Gastroesophageal sphincter (tissue), 4 donors: ENCODE measurements around the gene TARBP1. TPM values are rescaled to one million over a fixed set of nuclear protein-coding genes. Genes with fewer than 3 reads are reported as not detected.

Experiments used
- ATAC-seq: fragments of 150-250 bp; one replicate; pipeline ENCODE4 v1.9.1; 2016; ENCODE audit warnings: mild to moderate bottlenecking, moderate library complexity
- H3K27ac ChIP-seq, 4 donors: fragments of 200-600 bp; sonication (generic) in 3 of 4; 1 replicate in 3 of 4; 2 replicates in 1 of 4; pipeline ENCODE4 v1.5.1; 2016 to 2019
- H3K27me3 ChIP-seq: fragments of 200-600 bp; sonication (generic); one replicate; pipeline ENCODE4 v1.5.1; 2019
- H3K36me3 ChIP-seq, 2 donors: fragments of 200-600 bp; sonication (generic); one replicate each; pipeline ENCODE4 v1.5.1; 2019; ENCODE audit warnings: control low read depth in 1 of 2
- H3K4me1 ChIP-seq, 3 donors: fragments of 200-600 bp; sonication (generic); 1 replicate in 2 of 3; 2 replicates in 1 of 3; pipeline ENCODE4 v1.5.1; 2016 to 2019; ENCODE audit warnings: control low read depth in 2 of 3
- H3K4me3 ChIP-seq, 2 donors: fragments of 200-600 bp; sonication (generic); one replicate each; pipeline ENCODE4 v1.5.1; 2019; ENCODE audit warnings: mild to moderate bottlenecking in 1 of 2, moderate library complexity in 1 of 2
- H3K9me3 ChIP-seq, 3 donors: fragments of 200-600 bp; sonication (generic); one replicate each; pipeline ENCODE4 v1.5.1; 2017 to 2019; ENCODE audit warnings: control low read depth in 2 of 3
- EP300 ChIP-seq: sonication (generic); formaldehyde crosslinking; IDR thresholded peaks from one replicate; pipeline ENCODE4 v1.6.1; 2017; ENCODE audit warnings: antibody characterized with exemption, mild to moderate bottlenecking
- POLR2A ChIP-seq, 2 donors: fragments of 450-650 bp; IDR thresholded peaks; one replicate each; pipeline ENCODE4 v1.6.1; 2017; ENCODE audit warnings: antibody characterized with exemption in 2 of 2, mild to moderate bottlenecking in 2 of 2, moderate library complexity in 1 of 2
- POLR2AphosphoS5 ChIP-seq: sonication (generic); formaldehyde crosslinking; IDR thresholded peaks from one replicate; pipeline ENCODE4 v1.6.1; 2017; ENCODE audit warnings: antibody characterized with exemption
- WGBS, 2 donors: methylation state at CpG; one replicate each; pipeline ENCODE4 v1.1.5; 2018; ENCODE audit warnings: low coverage in 1 of 2; 5-methylcytosine and 5-hydroxymethylcytosine counted together
- total RNA-seq, 4 donors: library from RNA; depleted of rRNA; stranded (reverse); fragments of >200 nt; gene quantifications; one replicate each; pipeline ENCODE4 v1.1.0, GENCODE V29; 2016
- TF ChIP-seq, protein P1 (sequence below), 4 experiments: fragments of 200-600 bp in 2 of 4; fragments of 450-650 bp in 2 of 4; sonication (generic) in 1 of 4; IDR thresholded peaks; one replicate each; pipeline ENCODE4 v1.5.1; 2017 to 2019; ENCODE audit warnings: antibody characterized with exemption in 4 of 4, mild to moderate bottlenecking in 2 of 4, moderate library complexity in 2 of 4

TARBP1 gene, protein sequence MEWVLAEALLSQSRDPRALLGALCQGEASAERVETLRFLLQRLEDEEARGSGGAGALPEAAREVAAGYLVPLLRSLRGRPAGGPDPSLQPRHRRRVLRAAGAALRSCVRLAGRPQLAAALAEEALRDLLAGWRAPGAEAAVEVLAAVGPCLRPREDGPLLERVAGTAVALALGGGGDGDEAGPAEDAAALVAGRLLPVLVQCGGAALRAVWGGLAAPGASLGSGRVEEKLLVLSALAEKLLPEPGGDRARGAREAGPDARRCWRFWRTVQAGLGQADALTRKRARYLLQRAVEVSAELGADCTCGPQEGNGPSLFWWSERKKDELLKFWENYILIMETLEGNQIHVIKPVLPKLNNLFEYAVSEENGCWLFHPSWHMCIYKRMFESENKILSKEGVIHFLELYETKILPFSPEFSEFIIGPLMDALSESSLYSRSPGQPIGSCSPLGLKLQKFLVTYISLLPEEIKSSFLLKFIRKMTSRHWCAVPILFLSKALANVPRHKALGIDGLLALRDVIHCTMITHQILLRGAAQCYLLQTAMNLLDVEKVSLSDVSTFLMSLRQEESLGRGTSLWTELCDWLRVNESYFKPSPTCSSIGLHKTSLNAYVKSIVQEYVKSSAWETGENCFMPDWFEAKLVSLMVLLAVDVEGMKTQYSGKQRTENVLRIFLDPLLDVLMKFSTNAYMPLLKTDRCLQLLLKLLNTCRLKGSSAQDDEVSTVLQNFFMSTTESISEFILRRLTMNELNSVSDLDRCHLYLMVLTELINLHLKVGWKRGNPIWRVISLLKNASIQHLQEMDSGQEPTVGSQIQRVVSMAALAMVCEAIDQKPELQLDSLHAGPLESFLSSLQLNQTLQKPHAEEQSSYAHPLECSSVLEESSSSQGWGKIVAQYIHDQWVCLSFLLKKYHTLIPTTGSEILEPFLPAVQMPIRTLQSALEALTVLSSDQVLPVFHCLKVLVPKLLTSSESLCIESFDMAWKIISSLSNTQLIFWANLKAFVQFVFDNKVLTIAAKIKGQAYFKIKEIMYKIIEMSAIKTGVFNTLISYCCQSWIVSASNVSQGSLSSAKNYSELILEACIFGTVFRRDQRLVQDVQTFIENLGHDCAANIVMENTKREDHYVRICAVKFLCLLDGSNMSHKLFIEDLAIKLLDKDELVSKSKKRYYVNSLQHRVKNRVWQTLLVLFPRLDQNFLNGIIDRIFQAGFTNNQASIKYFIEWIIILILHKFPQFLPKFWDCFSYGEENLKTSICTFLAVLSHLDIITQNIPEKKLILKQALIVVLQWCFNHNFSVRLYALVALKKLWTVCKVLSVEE (N-terminal part only)
- 1 to 10 TPM; 6.7 to 9.6 (median 8.7) TPM for total RNA-seq

DNA sequence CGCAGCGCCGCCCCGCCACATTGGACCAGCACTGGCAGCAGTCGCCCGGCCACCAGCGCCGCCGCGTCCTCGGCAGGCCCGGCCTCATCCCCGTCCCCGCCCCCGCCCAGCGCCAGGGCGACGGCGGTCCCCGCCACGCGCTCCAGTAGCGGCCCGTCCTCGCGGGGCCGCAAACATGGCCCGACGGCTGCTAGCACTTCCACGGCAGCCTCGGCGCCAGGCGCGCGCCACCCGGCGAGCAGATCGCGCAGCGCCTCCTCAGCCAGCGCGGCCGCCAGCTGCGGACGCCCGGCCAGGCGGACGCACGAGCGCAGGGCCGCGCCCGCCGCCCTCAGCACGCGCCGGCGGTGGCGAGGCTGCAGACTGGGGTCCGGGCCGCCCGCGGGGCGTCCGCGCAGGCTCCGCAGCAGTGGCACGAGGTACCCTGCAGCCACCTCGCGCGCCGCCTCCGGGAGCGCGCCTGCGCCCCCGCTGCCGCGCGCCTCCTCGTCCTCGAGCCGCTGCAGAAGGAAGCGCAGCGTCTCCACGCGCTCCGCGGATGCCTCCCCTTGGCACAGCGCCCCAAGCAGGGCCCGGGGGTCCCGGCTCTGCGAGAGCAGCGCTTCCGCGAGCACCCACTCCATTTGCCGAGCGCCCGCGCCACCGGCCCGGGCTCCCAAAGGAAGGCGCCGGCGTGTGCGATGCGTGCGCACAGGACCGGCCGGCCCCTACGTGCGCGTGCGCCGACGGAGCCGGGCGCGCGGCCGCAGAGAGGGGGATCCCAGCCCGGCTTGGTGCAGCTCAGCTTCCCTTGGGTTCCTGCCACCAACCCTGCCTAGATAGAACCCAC, at the start of gene TARBP1:
Gene TARBP1 (minus strand): TSS at position 699 of the 829 bp plus-strand sequence. CDS start 76 bp downstream, at position 623.
- Histone ChIP-seq H3K27ac (peak within 1 kb of the TSS; percentile 67 to 93 (median 92)), H3K27me3 (peaks cover 5% of the 10 kb centered on the region), H3K36me3 (no peaks in the 10 kb centered on the region), H3K4me1 (peaks cover 0 to 19% (median 0%) of the 10 kb centered on the region in 3 donors), H3K9me3 (no peaks in the 10 kb centered on the region), H3K4me3 (peak within 1 kb of the TSS; percentile 44 to 81)
- WGBS, 2 donors: no CpG with 5 or more reads among the region's 122 CpGs
- peak; percentile 41 to 48 for TF ChIP-seq POLR2A (IDR thresholded peaks at IDR 0.05)
- TF ChIP-seq EP300: no peak
- TF ChIP-seq POLR2AphosphoS5: no peak
- TF ChIP-seq, protein P1, sequence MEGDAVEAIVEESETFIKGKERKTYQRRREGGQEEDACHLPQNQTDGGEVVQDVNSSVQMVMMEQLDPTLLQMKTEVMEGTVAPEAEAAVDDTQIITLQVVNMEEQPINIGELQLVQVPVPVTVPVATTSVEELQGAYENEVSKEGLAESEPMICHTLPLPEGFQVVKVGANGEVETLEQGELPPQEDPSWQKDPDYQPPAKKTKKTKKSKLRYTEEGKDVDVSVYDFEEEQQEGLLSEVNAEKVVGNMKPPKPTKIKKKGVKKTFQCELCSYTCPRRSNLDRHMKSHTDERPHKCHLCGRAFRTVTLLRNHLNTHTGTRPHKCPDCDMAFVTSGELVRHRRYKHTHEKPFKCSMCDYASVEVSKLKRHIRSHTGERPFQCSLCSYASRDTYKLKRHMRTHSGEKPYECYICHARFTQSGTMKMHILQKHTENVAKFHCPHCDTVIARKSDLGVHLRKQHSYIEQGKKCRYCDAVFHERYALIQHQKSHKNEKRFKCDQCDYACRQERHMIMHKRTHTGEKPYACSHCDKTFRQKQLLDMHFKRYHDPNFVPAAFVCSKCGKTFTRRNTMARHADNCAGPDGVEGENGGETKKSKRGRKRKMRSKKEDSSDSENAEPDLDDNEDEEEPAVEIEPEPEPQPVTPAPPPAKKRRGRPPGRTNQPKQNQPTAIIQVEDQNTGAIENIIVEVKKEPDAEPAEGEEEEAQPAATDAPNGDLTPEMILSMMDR (IDR thresholded peaks at IDR 0.05): peak in 2 of 4 experiments; percentile 16 to 38
- ATAC-seq: peak; percentile 82

DNA sequence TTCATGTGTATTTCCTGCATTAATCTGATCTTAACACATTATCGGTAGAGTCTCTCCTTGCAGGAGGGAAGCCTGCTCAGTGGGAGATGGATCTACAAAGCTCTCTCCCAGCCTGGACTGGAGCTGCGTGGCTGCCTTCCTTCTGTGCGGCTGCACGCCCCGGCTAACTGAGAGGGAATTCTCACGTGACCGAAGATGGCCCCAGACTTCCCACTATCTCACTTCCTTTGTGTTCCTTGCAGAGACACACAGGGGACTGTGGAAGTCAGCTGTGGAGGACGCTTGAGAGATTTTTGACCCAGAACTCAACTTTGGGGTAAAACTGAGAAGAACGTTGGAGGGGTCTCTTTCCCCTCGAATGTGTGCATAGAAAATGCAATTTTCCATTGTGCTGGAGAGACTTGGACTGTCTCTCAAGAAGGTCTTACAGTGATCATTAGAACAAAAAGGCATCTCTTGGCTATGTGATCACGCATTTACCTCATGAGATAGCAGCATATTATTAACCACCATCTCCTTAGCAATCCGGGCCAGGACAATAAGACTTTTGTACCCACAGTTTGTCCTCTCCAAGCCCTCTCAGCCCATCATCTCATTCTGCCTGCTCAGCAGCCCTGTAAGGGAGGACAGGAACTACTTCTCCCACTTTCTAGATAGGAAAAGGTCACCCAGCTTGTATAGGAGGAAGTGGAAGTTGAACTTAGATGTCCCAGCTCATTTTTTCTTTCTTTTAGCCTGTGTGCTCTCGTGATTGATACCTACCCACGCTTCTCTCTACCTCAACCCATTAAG, 49.3 kb upstream of the TARBP1 start:
- H3K4me3 ChIP-seq: no peak overlapping the region
- TF ChIP-seq, protein P1 (IDR thresholded peaks at IDR 0.05): no peak
- TF ChIP-seq POLR2AphosphoS5 (no peak), POLR2A (IDR thresholded peaks at IDR 0.05) (no peak), EP300 (no peak)
- H3K27me3 ChIP-seq: no peaks in the 10 kb centered on the region
- WGBS, 2 donors: 75 to 76% methylated on average over 7 to 10 of the region's 14 CpGs
- H3K27ac ChIP-seq: peak overlapping the region in 3 of 4 donors; percentile 24 to 99 (median 95)
- no peak for ATAC-seq
- peaks cover 26 to 75% (median 32%) of the 10 kb centered on the region in 3 donors for H3K4me1 ChIP-seq
- no peaks in the 10 kb centered on the region for H3K36me3 ChIP-seq
- no peaks in the 10 kb centered on the region for H3K9me3 ChIP-seq

DNA sequence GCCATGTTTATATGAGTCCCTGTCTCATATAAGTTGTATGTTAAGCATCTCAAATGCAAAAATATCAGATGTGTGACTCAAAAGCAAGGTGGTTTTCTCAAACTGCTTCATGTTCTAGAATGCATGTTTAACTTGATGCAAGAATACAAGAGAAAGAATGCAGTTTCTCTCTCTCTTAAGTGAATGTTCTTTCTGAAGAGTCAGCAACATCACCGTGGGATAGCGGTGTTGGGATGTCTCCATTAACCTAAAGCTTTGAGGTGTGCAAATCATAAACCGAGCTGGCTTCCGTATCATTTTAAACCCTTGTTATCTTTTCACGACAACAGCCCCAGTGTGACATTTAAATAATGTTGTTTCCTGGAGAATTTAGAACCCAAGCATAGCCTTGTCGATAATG, 48.4 kb upstream of the TARBP1 start:
- 86 to 91% methylated on average over 4 to 6 of the region's 6 CpGs for WGBS, 2 donors
- Histone ChIP-seq H3K4me3 (no peak overlapping the region), H3K9me3 (no peaks in the 10 kb centered on the region), H3K36me3 (no peaks in the 10 kb centered on the region), H3K27me3 (no peaks in the 10 kb centered on the region), H3K27ac (no peak overlapping the region), H3K4me1 (peaks cover 21 to 75% (median 28%) of the 10 kb centered on the region in 3 donors)
- no peak for ATAC-seq
- TF ChIP-seq POLR2AphosphoS5 (no peak), EP300 (no peak), POLR2A (IDR thresholded peaks at IDR 0.05) (no peak)
- TF ChIP-seq, protein P1 (IDR thresholded peaks at IDR 0.05): no peak
